GM12878 (cell line): ENCODE results near the gene TAS2R39.

Source experiments
- CEBPB ChIP-seq, 2 experiments: fragments of 150-350 bp in 1 of 2; IDR thresholded peaks; 2 replicates each; pipeline ENCODE4 v1.6.1; 2012 to 2014; ENCODE audit warnings: low read depth in 2 of 2, low read length in 2 of 2, borderline replicate concordance in 1 of 2, inconsistent platforms in 1 of 2
- CTCF ChIP-seq, 3 experiments: IDR thresholded peaks in 2 of 3; conservative IDR thresholded peaks in 1 of 3; 2 replicates each; pipeline ENCODE4 v1.5.1; 2011; ENCODE audit warnings: low read depth in 3 of 3, low read length in 3 of 3, mild to moderate bottlenecking in 3 of 3, control low read depth in 2 of 3, moderate library complexity in 2 of 3, inconsistent platforms in 1 of 3, mixed read lengths in 1 of 3; ENCODE audit not compliant: control insufficient read depth in 2 of 3, insufficient read depth in 1 of 3; ENCODE audit errors: extremely low read depth in 1 of 3
- EGR1 ChIP-seq, 2 experiments: IDR thresholded peaks; 1 replicate in 1 of 2; 2 replicates in 1 of 2; pipeline ENCODE4 v1.6.1; 2011 to 2012; ENCODE audit warnings: low read depth in 2 of 2, low read length in 2 of 2, borderline replicate concordance in 1 of 2, mild to moderate bottlenecking in 1 of 2, moderate library complexity in 1 of 2
- ETV6 ChIP-seq, 2 experiments: fragments of 450-650 bp in 1 of 2; IDR thresholded peaks in 1 of 2; conservative IDR thresholded peaks in 1 of 2; 2 replicates each; pipeline ENCODE4 v1.6.1; 2014; ENCODE audit warnings: antibody characterized with exemption in 1 of 2, borderline replicate concordance in 1 of 2, low read depth in 1 of 2, mild to moderate bottlenecking in 1 of 2, moderate library complexity in 1 of 2
- EZH2 ChIP-seq: IDR thresholded peaks from 2 replicates; pipeline ENCODE4 v1.6.1; 2012; ENCODE audit warnings: low read depth, mild to moderate bottlenecking, control low read depth, inconsistent platforms, low read length, borderline replicate concordance; ENCODE audit not compliant: control insufficient read depth
- RFX5 ChIP-seq: IDR thresholded peaks from 2 replicates; pipeline ENCODE4 v1.6.1; 2011; ENCODE audit warnings: low read depth, low read length, improper control_type of control experiment

- TF ChIP-seq CTCF (IDR thresholded peaks at IDR 0.05 in 2 of 3, conservative IDR thresholded peaks at IDR 0.05 in 1 of 3; ENCODE audit: control insufficient read depth in 2 of 3, extremely low read depth in 1 of 3, insufficient read depth in 1 of 3, low read depth in 3 of 3, low read length in 3 of 3) (no peak), EZH2 (no peak), CEBPB (IDR thresholded peaks at IDR 0.05; ENCODE audit: borderline replicate concordance in 1 of 2, low read depth in 2 of 2, low read length in 2 of 2) (no peak), EGR1 (IDR thresholded peaks at IDR 0.05; ENCODE audit: borderline replicate concordance in 1 of 2, low read depth in 2 of 2, low read length in 2 of 2) (no peak), RFX5 (no peak), ETV6 (conservative IDR thresholded peaks at IDR 0.05 in 1 of 2, IDR thresholded peaks at IDR 0.05 in 1 of 2; ENCODE audit: borderline replicate concordance in 1 of 2, low read depth in 1 of 2) (no peak)
Observed at GRCh38 chr7:143217806-143218205, 34.6 kb downstream of the TAS2R39 start.
